GM18909 (cell line): Measurements from ENCODE around the gene DKK2.
"Not testable (repeated sequence)": the region's sequence is repeated elsewhere in the genome, so short reads cannot be mapped to it uniquely, and the experiment has no call there.

ENCODE experiments used
- ATAC-seq: cut with Tn5 transposase; IDR thresholded peaks from one replicate; pipeline ENCODE4 v1.9.1; 2021; ENCODE audit warnings: mild to moderate bottlenecking; ENCODE audit not compliant: unreplicated experiment, poor library complexity

Gene DKK2

DNA sequence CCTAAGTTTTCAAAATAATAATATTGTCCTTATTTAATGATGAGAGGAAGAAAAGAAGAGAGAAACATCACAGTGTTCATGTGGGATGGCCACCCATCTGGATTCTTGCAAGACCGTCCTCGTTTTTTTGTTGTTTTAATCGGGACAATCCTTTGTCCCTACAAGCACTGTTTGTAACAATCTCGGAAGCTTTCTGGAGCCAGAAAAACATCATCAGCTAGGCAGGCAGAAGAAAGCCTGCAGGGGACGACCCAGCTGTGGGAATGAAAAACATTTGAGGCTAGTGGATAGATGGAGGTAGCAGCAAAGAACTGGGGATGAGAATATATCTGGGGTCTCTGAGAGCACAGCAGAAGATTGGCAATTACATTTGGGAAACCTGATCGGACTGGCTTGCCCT lies 105.6 kb downstream of the DKK2 start:
- ATAC-seq, result no peak

DNA sequence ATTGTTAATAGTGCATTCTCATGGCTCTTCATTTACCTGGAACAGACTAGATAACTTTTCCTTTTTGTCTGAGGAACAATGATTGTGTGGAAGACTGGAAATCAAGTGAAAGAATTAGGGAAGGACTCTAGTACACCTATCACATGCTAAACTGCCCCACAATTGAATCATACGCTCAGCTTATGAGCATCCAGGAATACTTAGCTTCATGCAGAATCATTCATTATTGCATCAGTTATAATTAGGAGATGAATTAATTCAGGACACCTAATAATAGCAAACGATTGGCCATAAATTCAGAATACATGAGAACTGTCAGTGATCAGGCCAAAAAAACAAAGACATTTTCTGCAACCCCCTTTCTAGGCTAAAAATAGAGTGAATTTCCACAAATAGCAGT lies 106.9 kb downstream of the DKK2 start:
- no peak for ATAC-seq

DNA sequence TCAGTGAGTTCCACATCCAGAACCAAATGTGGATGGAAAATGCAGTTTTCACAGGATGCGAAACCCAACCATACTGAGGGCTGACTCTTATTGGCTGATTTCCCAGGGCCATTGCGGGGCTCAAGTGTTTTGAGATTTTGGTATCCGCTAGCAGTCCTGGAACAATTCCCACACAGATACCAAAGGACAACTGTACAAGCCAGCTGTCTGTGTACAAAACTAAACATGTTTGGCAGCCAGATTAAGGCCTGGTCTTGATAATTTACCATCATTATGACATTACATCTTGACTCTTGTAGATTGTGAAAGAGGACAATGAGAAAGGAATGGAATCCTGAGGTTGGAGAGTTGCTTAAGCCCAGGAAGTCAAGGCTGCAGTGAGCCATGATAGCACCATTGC lies 121.9 kb downstream of the DKK2 start:
- no peak for ATAC-seq

DNA sequence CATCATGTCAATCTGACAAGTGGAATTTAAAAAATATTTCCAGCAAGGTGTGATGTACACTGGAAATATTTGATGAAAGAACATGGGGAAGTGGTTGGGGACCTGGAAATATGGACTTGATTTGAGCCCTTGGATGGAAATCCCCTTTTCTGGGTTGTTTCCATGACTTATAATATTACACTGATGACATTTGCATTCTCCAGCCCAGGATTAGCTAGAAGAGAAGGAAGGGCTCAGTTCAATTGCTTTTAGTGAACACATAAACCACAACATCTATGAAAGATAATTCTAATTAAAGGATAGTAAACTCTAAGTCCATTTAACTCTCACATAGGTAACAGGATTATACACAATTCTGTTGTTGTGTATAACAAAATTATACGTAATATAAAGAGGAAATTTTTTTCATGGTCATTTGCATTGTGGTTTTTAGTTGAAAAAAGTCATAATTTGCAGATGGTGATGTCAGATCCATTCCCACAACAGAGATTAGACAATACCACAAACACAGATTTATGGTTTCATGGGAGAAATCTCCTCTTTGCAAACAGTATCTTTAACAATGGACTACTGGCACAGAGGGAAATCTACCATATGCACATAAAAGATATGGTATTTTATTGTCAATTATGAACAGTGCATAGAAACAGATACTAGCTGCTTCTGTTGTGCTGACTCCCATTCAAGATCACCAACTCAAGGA lies 126.5 kb downstream of the DKK2 start:
- no peak for ATAC-seq

DNA sequence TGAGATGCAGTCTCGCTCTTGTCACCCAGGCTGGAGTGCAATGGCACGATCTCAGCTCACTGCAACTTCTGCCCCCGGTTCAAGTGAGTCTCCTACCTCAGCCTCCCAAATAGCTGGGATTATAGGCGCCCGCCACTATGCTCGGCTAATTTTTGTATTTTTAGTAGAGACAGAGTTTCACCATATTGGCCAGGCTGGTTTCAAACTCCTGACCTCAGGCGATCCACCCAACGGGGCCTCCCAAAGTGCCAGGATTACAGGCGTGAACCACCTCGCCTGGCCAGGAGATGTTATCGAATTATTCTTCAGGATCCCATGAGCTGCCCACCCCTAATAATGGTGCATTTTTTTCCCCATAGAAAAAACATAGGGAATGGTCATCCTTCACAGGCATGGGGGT lies 128.1 kb downstream of the DKK2 start:
- ATAC-seq, result not testable (repeated sequence)

DNA sequence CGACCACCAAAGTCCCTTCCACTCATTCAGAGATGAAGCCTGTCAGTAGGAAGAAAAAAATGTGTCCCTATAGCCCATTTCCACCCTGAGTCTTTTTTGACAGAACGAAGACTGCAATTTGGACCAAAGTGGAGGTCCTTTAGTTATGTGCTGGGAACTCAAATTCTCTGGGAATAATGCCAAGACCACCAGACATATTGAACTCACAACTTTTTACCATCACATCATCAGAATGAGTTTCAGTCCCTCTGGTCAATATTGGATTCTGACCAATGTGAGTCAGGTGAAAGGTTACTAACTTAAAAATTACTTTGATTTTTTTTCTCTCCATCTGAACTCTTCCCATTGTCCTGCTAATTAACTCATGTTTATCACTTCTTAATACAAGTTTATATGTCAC lies 128.9 kb downstream of the DKK2 start:
- ATAC-seq, result no peak

DNA sequence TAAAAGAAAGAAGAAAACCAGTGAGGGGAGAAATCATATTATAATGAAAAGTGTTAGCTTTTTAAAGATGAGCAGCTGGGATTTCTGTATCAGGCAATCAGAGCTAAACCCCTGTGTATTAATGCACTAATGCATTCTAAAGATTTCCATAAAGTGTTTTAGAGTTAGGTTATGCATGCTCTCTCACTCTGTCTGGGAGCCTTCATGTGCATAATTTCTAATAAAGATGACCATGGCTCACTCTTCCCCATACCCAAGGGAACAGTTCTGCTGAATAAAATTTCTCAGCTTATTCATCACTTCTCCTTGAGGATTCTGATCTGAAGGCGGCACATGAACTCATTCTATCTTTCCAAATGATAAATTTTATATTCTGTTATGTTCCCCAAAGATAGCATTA lies 129.4 kb downstream of the DKK2 start:
- no peak for ATAC-seq

DNA sequence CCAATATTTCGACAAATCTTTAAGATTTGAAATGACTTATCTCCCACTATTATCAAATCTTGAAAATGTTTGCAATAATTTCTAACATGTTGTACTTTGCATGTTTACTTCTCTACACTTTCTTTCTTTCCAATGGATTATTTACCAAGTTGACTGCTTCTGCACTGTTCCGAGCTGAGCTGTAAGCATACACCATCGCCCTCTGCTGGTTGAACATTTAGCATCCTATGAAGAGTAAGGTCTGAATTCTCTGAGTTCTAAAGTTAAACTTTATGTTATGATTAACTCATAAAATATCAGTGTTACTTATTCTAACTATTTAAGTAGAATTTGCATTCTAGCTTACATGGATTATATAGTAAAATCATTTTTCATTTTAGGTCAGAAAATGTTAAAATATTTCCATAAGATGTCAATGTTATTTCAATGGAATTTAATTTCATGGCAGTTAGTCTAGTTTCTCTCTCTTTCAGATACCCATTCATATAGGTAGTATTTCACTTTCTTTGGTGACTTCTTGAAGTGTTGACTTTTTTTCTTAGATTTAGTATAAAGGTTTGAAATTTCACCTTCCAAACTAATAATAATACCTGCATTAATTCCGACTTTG lies 137.4 kb downstream of the DKK2 start:
- ATAC-seq, result peak; percentile 77

DNA sequence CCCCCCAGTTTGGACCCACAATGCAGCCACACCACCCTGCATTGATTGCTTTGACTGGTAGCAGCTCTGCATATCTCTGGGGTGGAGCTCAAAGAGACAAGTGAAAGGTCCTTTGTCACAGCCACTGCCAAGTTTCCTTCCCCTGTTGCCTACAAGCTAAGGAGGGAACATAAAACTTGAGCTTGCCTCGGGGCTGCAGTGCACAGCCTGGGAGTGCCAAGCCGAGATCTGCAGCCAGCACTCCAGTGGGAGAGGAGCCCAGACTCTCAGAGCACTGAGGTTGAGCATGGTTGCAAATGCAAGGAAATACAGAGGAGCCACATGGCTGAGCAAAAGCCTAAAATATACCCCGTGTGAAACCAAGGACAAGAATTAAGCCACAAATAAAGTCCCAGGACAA lies 142.2 kb downstream of the DKK2 start:
- ATAC-seq, result no peak

DNA sequence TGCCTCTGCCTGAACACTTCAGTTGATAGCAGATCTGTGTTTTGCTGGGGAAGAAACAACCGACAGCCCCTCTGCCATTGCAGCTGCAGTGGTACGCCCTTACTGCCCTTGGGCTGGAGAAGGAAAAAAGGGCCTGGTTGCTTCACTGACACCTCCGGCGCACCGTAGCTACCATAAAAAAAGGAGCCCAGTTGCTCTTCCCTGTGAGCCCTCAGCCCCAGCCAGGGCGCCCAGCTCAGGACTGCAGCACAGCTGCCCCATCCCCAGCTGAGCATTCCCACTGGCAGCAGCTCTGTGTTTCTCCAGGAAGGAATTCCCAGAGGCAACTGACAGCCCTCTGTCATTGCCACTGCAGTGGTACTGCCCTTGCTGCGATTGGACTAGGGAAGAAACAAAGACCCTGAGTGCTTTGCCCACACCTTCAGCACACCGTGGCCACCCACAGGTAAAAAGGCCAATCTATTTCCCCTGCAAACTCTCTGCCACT lies 142.7 kb downstream of the DKK2 start:
- ATAC-seq, result no peak

DNA sequence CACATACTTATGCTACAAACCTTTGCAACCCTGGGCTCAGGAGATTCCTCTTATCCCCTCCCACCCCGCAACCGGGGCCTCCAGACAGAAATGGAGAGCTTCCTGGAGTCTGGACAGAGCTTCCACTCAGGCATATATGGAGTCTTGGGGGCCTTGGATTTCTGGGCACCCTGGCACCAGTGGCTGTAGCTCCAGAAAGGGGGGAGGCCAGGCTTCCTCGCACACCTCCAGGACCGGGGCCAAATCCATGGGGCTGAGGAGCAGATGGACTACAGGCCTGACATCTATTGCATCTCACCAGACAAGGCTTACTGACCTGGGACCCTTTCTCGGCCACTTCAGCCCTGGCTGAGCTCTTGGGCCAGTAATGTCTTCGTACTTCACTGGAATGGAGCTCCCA lies 143.3 kb downstream of the DKK2 start:
- no peak for ATAC-seq

DNA sequence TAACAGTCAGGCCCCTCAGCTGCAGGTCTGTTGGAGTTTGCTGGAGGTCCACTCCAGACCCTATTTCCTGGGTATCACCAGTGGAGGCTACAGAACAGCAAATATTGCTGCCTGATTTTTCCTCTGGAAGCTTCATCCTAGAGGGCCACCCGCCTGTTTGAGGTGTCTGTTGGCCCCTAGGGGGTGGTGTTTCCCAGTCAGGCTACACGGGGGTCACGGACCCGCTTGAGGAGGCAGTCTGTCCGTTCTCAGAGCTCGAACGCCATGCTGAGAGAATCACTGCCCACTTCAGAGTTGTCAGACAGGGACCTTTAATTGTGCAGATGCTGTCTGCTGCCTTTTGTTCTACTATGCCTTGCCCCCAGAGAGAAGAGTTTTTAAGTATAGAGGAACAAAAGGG lies 160.8 kb downstream of the DKK2 start:
- ATAC-seq, result no peak
